Stimulated activated CD4-positive, alpha-beta T cell treated with anti-CD3 and anti-CD28 coated beads, Interleukin-12 subunit alpha, Interleukin-12 subunit beta, amount 100 ng/mL, for 48 hours (primary cell): ENCODE measurements around the gene COX20.

Source experiments
- DNase-seq, 3 donors: peaks; one replicate each; pipeline ENCODE4 v3.0.0-alpha.2; 2020; ENCODE audit warnings: low read depth in 2 of 3, low spot score in 1 of 3

The COX20 gene

DNA sequence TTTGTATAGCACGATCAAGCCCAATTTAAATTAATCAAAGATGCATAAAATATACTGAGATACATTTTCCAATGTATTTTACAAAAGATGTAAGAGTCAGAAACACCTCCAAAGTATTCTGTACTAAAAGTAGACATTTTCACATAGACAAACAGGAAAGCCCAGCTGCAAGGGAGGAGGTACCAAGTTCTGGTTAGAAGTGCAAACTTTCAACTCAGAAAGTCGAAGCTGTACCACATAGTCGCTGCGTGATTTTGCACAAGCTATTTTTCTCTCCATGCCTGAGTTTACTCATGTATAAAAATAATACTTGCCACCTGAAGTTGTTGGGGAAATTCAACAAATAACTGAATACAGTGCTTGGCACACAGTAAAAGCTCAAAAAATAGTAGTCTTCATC lies 34.5 kb downstream of the COX20 start:
- no peak for DNase-seq

DNA sequence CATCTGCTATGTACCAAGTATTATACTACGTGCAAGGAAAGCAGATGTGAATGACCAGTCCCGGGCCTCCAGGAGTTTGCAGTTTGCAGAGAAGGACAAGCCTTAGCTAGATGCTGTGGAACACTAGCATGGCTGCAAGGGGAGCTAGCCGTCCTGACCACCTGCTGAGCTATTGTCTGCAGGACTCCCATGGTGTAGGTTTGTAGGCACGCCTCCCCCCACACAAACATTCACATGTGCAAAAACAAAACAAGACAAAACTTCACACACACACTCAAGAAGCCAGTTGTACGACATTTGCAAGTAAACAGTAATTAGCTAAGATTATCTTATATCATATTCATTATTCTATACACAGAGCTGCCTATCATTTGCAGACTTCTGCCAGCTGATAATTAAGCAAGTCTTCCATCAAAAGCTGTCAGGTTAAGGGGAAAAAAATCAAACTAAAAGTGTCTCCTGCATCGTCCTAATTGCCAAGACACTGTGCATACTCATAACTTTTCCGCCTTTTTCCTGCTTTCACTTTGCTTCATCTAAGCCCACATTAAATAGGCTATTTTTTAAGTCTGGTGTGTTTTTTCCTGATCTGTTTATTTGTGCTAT lies 39.6 kb downstream of the COX20 start:
- DNase-seq, result no peak

DNA sequence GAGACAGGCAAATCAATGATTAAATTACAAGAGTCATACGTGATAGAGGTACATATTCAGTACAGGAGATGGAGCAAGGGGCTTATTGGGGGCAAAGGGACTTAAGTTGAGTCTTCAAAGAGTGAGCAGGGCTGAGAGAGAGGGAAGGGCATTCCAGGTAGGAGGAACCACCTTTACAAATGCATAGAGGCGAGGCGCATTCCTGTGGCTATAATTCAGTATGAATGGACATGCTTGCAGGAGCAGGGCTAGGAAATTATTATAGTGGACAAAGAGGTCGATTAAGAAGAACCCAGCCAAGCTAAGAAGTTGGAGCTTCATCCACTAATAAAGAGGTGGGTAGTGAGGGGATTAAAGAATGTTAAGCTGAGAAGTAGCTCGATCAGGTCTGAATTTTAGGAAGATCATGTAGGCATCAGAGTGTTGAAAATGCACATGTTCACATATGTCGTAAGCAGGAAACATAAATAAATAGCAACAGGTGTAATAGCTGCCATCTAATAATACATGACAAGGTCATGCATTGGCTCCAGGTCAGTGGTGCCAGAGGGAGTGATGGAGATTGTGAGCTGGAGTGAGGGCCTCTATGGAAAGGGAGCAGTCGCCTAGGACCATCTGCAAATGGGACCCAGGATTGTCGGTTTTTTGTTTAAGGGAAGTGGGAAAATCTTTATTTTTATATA lies 40.9 kb downstream of the COX20 start:
- DNase-seq, result no peak

GRCh38 chr1:244878681-244879080 lies 43.2 kb downstream of the COX20 start:
- DNase-seq, result no peak

- no peak for DNase-seq
Observed at GRCh38 chr1:244881552-244882280, 46.3 kb downstream of the COX20 start.

DNA sequence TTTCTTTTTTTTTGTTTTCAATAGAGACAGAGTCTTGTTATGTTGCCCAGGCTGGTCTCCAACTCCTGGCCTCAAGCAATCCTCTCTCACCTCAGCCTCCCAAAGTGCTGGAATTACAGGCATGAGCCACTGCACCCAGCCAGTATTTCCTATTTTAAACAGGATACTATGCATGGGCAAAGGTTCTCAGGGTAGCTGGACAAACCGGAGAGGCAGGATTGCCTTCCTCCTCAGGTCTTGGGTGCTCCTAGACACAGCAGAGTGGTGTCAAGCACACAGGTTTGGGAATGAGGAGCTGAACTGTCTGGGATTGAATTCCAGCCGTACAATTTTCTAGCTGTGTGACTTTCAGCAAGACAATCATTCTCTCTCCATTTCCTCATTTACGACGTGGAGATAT lies 51.8 kb downstream of the COX20 start:
- no peak for DNase-seq

DNA sequence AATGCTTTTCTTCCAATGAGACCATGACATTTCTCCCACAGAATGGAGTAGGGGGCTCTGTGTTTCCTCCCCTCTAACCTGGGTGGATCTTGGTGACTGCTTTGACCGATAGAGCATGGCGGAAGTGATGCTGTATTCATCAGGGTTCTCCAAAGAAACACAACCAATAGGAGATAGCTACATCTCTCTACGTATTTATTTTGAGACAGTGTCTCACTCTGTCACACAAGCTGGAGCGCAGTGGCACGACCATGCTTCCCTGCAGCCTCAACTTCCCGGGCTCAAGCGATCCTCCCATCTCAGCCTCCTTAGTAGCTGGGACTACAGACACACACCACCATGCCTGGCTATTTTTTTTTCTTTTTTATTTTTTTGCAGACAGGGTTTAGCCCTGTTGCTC lies 58.4 kb downstream of the COX20 start:
- DNase-seq, result no peak
